ENCODE data around the gene HLA-C. TPM values are rescaled to one million over a fixed set of nuclear protein-coding genes. Genes with fewer than 3 reads are reported as not detected.

Gene HLA-C
- total RNA-seq, 6 experiments from 2014 or later = 88.7 to 148 (median 125) TPM

GRCh38 chr6:31308050-31308844, 36.4 kb upstream of the HLA-C start:
- no peak for DNase-seq
- Mint-ChIP-seq H3K36me3 (ENCODE audit: low read depth) (no peaks in the 10 kb centered on the region), H3K27me3 (ENCODE audit: insufficient read depth) (peaks cover 47% of the 10 kb centered on the region), H3K27ac (no peak overlapping the region), H3K4me3 (no peak overlapping the region), H3K4me1 (ENCODE audit: low read depth) (no peaks in the 10 kb centered on the region), H3K9me3 (no peaks in the 10 kb centered on the region)
- TF ChIP-seq, protein P1, sequence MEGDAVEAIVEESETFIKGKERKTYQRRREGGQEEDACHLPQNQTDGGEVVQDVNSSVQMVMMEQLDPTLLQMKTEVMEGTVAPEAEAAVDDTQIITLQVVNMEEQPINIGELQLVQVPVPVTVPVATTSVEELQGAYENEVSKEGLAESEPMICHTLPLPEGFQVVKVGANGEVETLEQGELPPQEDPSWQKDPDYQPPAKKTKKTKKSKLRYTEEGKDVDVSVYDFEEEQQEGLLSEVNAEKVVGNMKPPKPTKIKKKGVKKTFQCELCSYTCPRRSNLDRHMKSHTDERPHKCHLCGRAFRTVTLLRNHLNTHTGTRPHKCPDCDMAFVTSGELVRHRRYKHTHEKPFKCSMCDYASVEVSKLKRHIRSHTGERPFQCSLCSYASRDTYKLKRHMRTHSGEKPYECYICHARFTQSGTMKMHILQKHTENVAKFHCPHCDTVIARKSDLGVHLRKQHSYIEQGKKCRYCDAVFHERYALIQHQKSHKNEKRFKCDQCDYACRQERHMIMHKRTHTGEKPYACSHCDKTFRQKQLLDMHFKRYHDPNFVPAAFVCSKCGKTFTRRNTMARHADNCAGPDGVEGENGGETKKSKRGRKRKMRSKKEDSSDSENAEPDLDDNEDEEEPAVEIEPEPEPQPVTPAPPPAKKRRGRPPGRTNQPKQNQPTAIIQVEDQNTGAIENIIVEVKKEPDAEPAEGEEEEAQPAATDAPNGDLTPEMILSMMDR (IDR thresholded peaks at IDR 0.05) = no peak

DNA sequence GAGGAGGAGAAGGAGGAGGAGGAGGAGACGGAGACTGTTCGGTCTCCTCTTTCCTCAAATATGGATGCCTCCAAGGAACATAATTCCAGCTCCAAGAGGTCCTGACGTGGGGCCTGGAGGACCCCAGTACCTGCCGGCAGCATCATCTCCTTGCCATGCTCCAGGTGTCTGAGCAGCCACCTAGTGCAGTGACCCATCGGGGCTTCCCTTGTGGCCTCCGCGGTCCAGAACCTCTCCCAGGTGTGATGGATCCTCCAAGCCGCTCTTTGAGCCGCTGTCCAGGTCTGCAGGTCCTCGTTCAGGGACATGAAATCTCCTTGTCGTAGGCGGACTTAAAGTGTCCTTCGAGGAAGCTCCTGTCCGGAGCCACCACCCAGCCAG, 35.8 kb upstream of the HLA-C start:
- TF ChIP-seq, protein P1 (IDR thresholded peaks at IDR 0.05) = no peak
- Mint-ChIP-seq H3K36me3 (ENCODE audit: low read depth) (no peaks in the 10 kb centered on the region), H3K9me3 (no peaks in the 10 kb centered on the region), H3K27me3 (ENCODE audit: insufficient read depth) (peaks cover 49% of the 10 kb centered on the region), H3K4me1 (ENCODE audit: low read depth) (no peaks in the 10 kb centered on the region), H3K27ac (no peak overlapping the region), H3K4me3 (no peak overlapping the region)
- DNase-seq = no peak

GRCh38 chr6:31305703-31306219, 33.9 kb upstream of the HLA-C start:
- no peaks in the 10 kb centered on the region for H3K9me3 Mint-ChIP-seq
- no peak overlapping the region for H3K27ac Mint-ChIP-seq
- TF ChIP-seq, protein P1 (IDR thresholded peaks at IDR 0.05) = no peak
- H3K27me3 Mint-ChIP-seq (ENCODE audit: insufficient read depth) = peaks cover 44% of the 10 kb centered on the region
- H3K36me3 Mint-ChIP-seq (ENCODE audit: low read depth) = no peaks in the 10 kb centered on the region
- no peak overlapping the region for H3K4me3 Mint-ChIP-seq
- no peak for DNase-seq
- no peaks in the 10 kb centered on the region for H3K4me1 Mint-ChIP-seq (ENCODE audit: low read depth)

DNA sequence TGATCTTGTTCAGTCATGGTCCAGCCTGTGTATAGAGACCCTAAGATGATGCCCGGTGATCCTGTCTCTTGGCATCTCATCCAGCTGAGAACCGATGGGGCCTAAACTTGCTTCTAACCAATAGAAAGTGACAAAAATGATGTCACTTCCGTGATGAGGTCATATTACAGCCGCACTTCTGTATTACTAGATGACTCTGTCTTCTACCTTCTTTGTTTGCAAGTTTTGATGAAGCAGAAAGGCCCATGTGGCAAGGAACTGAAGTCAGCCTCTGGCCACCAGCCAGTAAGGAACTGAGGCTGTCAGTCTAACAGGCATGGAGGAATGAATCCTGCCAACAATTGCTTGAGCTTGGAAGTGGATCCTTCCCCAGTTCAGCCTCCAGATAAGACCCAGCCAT, 32.8 kb upstream of the HLA-C start:
- TF ChIP-seq, protein P1 (IDR thresholded peaks at IDR 0.05) = no peak
- H3K4me3 Mint-ChIP-seq = no peak overlapping the region
- DNase-seq = no peak
- H3K4me1 Mint-ChIP-seq (ENCODE audit: low read depth) = no peaks in the 10 kb centered on the region
- H3K27ac Mint-ChIP-seq = no peak overlapping the region
- H3K36me3 Mint-ChIP-seq (ENCODE audit: low read depth) = no peaks in the 10 kb centered on the region
- peaks cover 37% of the 10 kb centered on the region for H3K27me3 Mint-ChIP-seq (ENCODE audit: insufficient read depth)
- no peaks in the 10 kb centered on the region for H3K9me3 Mint-ChIP-seq

DNA sequence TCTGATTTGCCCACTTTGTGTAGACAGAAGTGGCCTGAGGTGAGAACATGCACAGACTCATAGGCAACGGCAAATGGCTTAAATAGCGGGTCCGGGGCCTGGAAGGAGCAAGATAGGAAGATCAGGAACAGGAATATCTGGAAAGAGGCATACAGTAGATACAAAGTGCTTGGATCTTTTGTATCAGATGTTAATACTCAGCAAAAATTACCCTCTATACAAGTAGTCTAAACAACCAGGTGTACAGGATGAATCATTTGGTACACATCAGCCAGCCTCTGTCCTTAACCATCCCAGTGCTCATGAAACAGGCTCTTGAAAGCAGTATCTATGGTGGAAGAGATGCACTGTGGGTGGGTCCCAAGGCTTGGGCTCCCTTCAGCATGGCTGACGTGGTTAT, 28.9 kb upstream of the HLA-C start:
- no peak for DNase-seq
- no peak overlapping the region for H3K27ac Mint-ChIP-seq
- no peaks in the 10 kb centered on the region for H3K4me1 Mint-ChIP-seq (ENCODE audit: low read depth)
- no peaks in the 10 kb centered on the region for H3K36me3 Mint-ChIP-seq (ENCODE audit: low read depth)
- H3K4me3 Mint-ChIP-seq = no peak overlapping the region
- H3K9me3 Mint-ChIP-seq = no peaks in the 10 kb centered on the region
- H3K27me3 Mint-ChIP-seq (ENCODE audit: insufficient read depth) = peaks cover 29% of the 10 kb centered on the region
- TF ChIP-seq, protein P1 (IDR thresholded peaks at IDR 0.05) = no peak

Data from HFFc6 (cell line).